NOMO-1 (cell line): ENCODE results near the gene ADCY1.

Experiments used
- DNase-seq, 2 experiments: peaks; one replicate each; lab custom pipeline; 2025; ENCODE audit not compliant: unreplicated experiment in 2 of 2; lab: John Stamatoyannopoulos, UW

ADCY1 gene

DNA sequence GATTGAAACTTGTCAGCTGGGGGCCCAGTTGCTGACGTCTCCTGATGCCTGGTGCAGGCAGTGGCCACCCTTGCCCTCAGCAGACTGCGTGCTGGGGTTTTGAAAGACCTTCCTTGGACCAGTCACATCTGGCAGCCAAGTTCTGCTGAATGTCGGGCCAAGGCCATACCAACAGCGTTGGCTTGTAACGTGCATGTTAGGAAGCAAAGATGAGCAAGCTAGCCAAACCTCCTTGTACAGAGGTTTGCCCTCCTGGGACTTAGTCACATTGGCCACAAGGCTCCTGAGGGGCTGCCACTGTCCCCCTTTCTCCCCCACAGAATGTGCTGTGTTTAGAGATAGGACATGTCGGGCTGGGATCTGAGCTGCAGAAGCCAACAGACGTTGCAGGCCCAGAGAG, 49.0 kb downstream of the ADCY1 start:
- DNase-seq: no peak

DNA sequence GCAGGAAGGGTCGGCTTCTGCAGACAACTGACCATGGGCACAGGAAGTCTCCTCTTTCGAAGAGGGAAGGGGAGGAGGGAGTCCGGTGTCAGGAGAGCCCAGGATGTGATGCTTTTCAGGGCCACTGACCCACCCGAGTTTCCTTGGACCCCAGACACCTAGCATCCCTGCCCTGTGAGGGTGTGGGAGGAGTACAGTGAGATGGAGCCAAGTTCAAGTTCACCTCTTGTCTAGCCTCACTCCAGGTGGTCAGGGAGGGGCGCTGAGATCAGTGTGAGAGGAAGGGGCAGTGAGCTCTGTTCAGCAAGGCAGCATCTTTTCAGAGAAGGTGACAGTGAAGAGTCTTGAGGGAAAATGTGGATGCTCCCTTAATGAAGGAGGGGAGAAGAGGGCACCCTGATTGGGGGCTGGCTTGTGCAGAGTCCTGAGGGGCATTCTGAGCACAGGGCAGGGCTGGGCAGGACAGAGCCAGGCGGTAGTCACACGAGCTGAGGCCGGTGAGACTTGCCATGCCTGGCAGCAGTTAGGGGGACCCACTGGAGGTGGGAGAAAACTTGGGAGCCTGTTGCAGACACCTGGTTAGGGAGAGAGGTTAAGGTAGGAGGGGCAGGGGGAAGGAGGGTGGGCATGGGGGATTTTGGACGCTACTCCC, 49.7 kb downstream of the ADCY1 start:
- DNase-seq: no peak

DNA sequence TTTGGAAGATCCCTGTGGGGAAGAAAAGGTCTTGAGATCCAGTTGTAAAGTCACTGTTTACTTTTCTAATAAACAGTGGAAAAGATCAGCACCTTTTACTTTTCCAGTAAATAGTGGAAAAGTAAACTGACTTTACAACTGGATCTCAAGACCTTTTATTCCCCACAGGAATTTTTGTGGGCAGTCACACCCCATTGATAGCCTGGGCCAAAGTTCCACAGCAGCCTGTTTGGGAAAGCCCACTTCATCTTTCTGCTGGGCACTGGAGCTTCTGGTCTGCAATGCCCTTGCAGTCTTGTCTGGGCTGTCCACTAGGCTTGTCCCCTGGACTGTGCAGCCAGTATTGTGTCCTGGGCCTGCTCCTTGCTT, 50.2 kb downstream of the ADCY1 start:
- no peak for DNase-seq

DNA sequence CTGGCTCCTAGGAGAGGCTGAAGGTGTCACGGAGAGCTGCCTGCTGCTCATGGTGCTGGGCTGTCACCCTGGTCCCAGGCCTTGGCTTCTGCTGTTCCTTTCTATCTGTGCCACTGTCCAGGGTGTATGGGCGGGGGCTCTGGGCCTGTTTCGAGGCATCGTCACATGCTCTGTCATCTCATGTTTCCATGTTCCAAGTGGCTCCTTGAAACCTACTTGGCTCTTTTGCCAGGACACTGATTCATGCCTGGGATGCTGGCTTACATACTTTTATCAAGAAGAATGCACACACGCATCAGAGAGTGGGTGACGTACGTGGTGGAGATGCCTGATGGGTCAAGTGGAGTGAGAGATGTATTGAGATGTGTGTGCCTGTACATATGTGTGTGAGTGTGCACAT, 50.9 kb downstream of the ADCY1 start:
- no peak for DNase-seq

DNA sequence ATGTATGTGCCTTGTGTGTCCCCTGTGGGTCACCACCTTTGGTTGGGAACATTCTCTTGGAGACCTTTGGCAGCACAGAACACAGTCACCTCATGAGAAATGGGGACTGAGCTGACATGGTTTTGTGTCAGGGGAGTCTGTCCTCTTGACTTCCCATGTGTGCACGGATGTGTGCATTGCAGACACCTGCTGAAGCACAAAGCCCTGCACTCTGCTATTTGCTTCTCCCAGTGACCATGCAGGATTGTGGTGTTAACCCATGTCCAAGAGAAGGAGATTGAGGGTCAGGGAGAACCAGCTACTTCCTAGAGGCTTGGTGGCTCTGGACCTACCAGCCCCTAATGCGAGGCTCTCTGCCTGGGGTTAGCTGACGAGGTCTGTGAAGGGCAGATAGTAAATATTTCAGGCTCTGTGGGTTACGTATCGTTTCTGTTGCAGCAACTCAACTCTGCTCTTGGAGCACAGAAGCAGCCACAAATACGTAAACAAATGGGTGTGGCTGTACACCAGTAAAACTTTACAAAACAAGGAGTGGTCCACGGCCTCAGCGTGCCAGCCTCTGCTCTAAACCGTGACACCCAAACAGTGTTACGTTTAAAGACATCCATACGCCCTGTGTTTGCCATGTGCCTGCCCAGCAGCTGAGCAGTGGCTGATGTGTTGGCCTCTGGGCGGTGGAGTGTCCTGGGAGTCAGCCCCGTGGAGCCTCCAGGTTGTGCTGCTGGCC, 51.7 kb downstream of the ADCY1 start:
- DNase-seq: no peak

DNA sequence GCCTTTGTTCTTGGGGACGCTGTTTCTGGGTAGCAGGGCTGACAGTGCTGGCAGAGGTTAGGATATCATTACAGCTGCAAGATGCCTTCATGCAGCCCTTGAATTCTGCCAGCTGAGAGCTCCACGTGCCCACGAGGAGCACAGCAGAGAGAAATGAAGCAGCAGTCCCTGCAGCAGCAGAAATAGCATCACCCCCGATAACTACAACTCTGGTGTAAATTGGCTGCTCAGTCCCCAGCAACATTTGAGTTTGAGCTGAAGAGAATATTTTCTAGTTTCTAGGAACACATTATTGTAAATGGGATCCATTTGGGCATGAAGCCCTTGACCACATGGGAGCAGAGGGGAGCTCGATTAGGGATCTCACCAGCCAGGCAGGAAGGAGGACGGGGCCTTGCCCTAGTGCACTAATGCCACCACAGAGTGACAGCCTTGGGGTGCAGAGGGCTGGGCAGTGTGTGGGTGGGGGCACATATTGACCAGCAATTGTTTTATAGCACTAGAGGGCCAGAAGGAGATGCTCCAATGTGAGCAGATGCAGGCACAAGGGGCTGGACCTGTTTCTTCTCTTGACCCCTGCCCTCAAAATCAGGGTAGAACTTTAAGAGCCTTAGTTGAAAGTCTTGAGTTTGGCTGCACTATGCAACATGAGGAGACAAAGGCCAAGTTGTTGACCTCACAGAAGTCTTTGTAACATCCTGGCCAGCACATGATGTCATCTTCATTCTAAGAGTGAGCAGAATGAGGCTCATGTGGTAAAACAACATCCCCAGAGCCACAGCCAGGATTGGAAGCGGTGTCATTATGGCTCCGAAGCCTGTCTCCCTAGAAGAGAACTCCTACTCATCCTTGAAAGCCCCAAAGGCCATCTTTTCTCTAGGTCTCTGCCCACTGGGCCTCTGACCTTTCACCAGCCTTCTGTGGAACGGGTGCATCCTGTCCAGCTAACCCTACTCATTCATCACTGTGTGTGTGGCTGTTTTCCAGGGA, 52.6 kb downstream of the ADCY1 start:
- no peak for DNase-seq

DNA sequence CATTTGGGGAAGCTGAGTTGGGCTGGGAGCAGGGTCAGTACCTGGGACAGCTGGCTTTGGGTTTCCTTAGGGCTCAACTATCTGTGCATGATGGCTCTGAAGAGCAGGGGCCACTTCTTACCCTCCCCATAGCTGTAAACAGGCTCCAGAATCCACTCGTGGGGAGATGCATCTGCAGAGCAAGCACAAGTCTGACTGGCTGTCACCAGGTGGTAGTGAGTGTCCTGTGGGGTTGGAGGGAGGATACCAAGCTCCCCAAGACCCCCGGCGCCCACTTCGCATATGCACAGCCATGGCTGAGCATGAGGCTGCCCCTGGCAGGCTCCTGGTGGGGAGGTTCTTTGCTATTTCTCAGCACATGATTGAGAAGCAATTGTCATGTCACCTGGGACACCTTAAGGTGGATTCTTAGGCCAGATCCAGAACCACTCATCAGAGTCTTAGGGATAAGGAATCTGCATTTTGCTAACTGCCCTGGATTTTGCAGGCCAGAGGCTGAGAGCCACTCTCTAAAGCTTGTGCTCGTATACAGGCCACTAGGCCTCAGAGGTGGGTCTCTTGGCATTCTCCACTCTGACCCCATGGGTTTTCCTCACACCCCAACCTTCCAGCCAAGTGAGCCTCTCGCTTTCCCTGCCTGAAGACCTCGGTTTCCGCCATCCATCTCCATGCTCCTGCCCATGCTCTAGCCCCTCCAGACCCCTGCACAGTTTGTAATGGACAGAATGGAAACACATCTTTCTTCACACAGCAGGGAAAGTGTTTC, 53.7 kb downstream of the ADCY1 start:
- no peak for DNase-seq

DNA sequence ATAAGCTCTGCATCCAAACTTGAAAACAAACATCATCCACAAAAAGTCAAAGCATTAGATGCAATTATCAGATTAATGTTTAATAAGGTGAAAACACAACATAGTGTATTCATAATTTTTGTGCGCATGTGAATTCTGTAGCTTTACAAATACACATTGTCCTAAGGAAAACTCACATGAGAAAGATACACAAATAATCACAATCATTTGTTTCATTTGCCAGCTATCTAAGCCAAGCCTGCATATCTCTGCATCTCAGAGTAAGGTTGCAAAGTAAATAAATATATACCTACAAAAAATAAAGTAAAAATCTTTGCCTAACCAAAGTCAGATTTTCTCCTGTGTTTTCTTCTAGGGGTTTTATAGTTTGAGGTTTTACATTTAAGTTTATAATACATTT, 57.4 kb downstream of the ADCY1 start:
- no peak for DNase-seq

DNA sequence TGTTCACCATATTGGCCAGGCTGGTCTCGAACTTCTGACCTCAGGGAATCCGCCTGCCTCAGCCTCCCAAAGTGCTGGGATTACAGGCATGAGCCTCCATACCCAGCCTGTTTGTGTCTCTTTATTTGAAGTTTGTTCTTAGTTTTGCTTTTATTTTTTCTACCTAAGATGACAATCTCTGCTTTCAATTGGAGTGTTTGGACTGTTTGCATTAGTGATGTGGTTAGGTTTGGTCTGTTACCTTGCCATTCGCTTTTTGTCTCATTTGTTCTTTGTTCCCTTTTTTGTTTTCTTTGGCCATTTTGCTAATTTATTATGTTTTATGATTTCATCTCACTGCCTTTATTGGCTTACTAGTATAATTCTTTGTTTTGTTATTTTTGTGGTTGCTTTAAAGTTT, 62.6 kb downstream of the ADCY1 start:
- DNase-seq: no peak

DNA sequence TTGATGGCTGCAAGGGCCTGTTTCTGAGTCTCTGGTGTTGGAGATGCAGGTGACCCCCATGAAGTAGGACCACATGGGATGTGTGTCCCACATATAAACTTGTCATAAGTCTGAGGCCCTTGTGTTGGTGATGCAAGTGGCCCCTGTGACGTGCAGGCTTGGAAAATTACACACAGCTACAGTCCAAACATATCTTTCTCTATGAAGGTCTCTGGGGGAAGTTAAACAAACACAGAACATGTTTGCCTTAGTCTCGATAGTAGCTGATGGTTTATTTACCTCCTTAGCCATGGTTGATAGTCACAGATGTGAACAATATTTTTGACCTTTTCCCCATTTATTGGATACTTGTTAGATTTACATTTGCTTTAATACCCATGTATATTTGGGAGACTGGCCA, 64.7 kb downstream of the ADCY1 start:
- no peak for DNase-seq

DNA sequence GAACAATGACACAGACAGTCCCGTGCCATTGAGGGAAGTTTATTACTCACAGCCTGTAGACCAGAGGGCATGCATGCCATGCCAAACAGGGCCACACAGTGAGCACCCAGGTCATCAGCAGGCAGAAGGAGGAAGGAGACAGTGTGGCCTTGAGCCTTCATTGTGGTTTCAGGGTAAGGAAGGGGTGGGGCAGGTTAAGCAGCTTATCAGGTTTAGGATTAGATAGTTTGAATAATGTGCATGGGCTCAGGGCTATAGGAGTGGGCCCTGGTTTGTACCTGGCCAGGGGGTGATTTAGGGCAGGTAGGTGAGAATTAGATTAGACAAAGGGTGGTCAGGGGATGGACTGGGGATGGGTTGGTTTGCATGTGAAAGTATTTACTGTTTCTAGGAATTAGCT, 67.9 kb downstream of the ADCY1 start:
- no peak for DNase-seq

DNA sequence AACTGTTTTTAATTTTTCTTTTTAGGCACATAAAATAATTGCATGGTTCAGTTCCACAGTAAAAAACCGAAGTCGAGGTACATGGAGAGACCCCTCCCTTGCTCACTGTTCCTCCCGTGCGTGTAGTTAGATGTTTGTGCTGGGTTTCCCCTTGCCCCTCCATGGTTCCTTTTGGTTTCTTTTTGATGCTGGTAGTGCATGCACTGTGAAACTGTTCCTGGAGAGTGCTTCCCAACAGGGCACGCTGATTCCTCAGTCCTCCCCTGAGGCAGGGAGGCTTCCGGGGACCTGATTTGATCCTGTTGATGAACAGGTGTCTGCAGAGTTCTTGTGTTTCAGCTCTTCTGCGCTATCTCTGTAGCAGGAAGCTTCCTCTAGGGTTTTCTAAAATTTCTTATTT, 69.5 kb downstream of the ADCY1 start:
- DNase-seq: no peak

DNA sequence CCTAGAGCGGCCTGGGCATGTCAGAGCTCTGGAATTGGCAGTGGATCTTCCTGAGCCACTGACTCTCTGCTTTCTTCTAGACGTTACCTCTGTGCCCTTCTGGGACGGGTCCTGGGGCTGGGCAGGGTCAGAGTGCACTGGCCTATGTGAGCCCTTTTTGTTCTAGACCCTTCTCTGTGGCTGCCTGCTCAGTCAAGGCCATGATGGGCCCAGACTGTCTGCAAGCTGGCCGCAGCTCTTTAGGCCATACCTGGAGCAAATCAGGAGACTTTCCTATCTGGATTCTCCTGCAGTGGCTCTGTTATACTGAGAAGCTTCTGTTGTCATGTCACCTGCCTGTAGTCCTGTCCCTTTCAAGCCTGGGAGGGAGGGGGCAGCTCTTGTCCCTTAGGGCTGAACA, 70.1 kb downstream of the ADCY1 start:
- no peak for DNase-seq

DNA sequence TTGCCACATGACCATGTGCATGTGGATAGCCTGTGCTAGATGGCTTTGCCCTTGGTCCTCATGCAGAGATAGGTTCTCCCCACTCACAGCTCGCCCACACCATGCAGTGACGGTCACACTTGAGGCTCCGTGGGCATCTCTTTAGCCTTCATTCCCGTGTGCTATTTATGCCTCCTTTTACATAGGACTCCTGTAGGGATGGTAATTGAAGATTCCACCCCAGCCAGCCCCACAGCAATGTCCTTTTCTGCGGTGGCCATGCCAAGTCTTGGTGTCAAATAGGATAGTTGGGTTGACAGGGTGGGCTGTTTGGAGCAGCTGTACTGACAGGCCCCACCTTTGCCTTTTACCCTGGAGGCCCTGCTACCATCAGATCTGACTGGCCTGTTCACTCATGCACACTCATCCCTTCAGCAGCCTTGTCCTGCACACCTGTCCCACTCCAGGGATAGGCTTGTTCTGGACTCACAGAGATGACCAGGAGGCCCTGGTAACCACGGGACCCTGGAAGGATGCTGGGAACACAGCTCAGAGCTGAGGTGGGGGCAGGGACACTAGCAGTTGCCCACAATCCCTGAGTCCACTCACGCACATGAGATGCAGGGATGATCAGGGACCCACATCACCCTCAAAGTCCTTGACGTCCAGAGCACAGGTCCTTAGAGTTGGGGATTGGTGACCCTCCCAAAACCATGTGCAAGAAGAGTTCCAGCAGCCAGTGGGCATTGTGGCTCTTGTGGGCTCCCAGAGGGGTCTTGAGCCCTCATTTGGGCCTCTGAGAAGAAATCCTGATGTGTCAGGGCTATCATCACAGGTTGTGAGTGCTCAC, 71.2 kb downstream of the ADCY1 start:
- DNase-seq: no peak

DNA sequence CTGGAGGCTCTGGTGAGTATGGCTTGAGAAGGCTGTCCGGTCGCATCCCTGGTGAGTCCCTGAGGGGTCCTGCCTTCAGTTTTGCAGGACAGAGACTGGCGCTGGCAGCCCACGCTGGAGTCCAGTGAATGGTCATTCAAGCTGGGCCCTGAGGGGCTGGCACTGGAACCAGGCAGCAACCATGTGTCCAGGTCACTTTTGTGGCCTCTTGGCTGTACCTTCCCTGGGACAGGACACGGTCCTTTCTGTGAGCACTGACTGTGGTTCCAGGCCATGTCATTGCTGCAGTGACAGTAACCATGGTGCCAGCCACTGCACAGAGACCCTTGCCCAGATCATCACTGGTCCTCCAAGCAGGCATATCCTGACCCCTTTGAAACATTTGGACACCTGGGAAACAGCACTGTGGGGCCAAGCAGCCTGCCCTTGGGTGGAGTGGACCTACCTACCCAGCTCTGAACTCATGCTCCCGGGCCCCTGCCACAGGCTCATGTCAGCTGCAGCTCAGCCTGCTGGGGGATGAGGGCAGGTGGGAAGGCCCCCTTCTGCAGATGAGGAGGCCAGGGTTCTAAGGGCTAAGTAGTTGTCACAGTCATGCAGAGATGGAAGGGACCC, 72.1 kb downstream of the ADCY1 start:
- no peak for DNase-seq

DNA sequence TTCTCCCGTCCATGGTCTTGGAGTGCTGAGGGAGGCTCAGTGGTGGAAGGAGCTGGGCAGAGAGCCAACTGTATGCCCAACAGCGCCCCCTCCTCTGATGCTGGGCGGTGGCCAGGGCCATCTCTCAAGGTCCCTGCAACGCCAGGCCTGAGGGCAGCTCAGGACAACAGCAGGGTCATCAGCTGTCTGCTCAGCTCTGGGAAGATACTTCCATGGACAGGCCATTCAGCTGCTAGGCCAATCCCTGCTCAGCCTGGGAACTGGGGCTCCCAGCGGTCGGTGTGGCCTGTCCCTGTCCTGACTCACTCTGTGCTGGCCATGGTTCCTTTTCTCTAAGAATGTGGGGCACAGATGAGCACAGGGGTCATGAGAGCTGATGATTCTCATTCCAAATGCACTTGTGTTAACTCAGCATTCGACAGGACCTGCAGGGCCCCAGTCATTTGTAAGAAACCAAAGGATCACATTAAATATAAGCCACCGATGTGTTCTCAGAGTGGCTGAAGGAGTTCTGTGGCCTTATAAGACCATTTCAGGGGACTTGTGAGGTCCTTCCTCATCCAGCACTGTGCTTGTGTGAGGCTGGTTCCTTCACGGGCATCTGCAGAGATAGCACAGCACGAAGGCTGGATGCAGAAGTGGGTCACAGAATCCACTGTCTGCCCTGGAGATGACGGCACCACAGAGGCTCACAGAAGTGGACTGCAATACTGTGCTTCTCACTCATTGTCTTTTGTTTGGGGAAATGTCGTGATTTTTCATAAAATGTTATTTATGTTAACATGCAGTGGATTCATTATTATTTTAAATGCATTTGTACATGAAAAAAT, 73.0 kb downstream of the ADCY1 start:
- DNase-seq: no peak

DNA sequence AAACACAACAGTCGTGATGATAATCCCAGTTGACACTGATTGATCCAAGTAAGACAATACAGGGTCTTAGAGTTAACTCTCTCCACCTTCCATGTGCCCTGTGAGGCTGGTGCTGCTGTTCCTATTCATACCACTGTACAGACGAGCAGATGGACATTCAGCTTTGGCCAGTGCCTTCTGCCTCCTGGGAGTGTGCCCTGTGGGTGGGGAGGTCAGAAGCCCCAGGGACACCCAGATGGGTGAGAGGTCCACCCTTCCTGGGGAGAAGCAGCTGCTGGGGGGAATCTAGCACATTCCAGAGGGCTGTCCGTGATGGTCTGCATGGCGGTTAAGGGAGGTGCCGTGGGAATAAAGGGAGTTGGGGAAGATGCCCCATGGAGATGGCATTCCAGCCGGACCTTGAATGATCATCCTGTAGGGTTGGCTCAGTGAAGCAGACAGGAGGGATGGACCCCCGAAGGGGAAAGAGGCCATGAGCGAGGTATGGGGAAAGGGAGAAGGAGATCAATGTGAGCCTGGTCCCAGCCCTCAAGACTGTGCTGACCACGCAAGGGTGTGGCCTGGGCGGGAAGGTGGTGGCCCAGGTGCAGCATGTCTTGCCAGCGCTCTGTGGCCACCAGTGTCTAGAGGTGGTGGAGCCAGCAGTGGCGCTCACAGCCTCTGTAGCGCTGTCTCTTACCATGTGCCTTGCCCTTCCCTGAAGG, 74.0 kb downstream of the ADCY1 start:
- no peak for DNase-seq

DNA sequence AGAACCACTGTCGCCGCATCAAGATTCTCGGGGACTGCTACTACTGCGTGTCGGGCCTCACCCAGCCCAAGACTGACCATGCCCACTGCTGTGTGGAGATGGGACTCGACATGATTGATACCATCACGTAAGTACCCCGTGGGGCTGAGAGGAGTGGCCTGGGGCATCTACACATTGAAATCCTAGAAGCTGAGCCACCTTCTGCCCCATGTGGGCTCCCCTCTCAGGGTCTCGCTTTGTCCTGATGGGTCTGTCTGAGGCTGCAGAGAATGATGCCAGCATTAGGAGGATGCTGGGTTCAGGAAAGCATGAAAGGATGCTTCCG, 74.5 kb downstream of the ADCY1 start:
- DNase-seq: no peak
